HG03469 (cell line): ENCODE results near the gene AOC3.
"Not testable (repeated sequence)": the region's sequence is repeated elsewhere in the genome, so short reads cannot be mapped to it uniquely, and the experiment has no call there.

Experiments
- ATAC-seq: cut with Tn5 transposase; IDR thresholded peaks from one replicate; pipeline ENCODE4 v1.9.1; 2021; ENCODE audit warnings: mild to moderate bottlenecking, moderate library complexity, moderate number of reproducible peaks; ENCODE audit not compliant: unreplicated experiment

The AOC3 gene

DNA sequence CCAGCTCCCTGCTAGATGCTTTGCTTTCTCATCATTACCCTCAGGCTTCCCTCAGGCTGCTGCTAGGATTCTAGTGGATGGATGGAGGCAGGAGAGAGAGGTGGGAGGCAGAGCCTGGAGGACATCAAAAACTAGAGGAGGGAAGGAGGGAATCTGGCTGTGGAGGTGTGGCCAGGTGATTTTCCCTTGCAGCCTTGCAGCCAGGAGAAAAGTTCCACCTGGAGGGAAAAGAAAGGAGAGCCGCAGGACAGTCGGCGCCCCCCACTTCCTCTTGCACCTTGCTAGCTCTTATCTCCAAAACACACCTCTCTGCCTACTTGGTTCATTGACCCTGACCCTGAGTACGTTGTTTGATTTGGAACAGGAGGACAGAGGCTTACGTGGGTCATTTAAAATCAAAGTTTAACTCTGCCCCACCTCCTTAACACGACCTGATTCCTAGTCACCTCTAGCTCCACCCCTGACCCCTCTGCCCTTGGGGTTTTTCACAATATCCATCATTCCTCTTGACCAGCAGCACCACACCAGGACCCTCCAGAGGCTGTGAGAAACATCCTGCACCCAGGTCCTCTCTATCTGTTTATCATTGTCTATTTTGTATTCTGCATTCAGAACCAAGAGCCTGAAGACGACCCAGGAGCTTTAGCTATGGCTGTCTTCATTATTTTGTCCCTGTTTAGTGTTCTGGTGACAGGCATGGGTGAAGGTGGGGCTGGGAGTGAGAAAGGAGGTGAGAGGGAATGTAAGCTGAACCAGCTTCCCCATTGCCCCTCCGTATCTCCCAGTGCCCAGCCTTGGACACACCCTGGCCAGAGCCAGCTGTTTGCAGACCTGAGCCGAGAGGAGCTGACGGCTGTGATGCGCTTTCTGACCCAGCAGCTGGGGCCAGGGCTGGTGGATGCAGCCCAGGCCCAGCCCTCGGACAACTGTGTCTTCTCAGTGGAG lies 15.9 kb downstream of the AOC3 start:
- ATAC-seq, result no peak

DNA sequence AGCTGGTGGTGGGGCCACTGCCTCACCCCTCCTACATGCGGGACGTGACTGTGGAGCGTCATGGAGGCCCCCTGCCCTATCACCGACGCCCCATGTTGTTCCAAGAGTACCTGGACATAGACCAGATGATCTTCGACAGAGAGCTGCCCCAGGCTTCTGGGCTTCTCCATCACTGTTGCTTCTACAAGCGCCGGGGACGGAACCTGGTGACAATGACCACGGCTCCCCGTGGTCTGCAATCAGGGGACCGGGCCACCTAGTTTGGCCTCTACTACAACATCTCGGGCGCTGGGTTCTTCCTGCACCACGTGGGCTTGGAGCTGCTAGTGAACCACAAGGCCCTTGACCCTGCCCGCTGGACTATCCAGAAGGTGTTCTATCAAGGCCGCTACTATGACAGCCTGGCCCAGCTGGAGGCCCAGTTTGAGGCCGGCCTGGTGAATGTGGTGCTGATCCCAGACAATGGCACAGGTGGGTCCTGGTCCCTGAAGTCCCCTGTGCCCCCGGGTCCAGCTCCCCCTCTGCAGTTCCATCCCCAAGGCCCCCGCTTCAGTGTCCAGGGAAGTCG lies 16.8 kb downstream of the AOC3 start:
- not testable (repeated sequence) for ATAC-seq

DNA sequence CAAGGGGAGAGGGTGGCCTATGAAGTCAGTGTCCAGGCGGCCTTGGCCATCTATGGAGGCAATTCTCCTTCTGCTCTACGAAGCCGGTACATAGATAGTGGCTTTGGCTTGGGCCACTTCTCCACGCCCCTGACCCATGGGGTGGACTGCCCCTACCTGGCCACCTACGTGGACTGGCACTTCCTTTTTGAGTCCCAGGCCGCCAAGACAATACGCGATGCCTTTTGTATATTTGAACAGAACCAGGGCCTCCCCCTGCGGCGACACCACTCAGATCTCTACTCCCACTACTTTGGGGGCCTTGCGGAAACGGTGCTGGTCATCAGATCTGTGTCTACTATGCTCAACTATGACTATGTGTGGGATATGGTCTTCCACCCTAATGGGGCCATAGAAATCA lies 17.3 kb downstream of the AOC3 start:
- no peak for ATAC-seq

DNA sequence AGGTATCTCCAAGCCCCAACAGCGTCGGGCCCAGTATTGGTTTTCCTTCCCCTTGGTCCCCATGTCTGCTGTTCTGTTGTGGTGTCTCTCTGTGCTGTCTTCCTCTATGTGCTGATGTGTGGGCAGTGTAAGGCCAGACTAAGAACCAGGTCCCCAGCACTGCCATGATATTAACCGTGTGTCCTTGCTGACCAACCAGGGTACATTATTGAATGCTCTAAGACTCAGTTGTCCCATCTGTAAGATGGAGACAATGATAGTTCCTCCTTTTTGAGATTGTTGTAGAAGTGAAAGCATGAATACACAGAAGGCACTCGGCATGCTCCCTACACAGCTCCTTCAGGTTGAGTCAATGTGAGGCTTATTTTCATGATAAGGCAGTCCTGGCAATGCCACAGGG lies 20.6 kb downstream of the AOC3 start:
- ATAC-seq, result no peak

DNA sequence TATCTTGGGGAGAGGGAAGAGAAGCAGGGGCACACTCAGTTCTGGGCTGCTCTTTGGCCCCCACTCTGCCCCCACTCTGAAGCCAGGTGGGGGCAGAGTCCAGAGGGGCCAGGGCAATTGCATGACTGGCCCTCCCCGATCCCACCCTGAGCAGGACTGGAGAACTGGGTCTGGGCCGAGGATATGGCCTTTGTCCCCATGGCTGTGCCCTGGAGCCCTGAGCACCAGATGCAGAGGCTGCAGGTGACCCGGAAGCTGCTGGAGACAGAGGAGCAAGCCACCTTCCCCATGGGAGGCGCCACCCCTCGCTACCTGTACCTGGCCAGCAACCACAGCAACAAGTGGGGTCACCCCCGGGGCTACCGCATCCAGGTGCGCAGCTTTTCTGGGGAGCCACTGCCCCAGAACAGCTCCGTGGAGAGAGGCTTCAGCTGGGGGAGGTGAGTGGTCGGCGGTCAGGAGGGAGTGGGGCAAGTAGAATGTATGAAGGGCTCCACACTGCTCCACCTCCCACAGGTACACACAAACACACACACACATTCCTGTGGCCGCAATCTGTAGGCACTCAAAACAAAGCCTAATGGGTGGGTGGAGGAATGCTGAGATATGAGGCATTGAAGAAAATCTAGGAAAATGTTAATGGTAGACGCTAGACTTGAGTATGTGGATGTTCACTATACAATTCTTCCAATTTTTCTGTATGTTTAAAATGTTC lies 21.4 kb downstream of the AOC3 start:
- ATAC-seq, result no peak

DNA sequence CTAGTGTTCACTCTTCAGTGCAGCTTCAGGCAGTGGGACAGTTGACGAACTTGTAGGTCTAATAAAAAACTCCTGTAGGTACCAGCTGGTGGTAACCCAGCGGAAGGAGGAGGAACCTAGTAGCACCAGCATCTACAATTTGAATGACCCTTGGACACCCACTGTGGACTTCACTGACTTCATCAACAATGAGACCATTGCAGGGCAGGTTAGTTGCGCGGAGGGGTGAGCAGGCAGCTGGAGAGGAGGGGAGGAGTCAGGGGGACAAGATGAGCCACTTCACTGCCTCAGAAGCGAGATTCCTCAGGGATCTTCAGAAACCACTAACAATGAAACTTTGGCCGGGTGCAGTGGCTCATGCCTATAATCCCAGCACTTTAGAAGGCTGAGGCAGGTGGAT lies 22.3 kb downstream of the AOC3 start:
- no peak for ATAC-seq

DNA sequence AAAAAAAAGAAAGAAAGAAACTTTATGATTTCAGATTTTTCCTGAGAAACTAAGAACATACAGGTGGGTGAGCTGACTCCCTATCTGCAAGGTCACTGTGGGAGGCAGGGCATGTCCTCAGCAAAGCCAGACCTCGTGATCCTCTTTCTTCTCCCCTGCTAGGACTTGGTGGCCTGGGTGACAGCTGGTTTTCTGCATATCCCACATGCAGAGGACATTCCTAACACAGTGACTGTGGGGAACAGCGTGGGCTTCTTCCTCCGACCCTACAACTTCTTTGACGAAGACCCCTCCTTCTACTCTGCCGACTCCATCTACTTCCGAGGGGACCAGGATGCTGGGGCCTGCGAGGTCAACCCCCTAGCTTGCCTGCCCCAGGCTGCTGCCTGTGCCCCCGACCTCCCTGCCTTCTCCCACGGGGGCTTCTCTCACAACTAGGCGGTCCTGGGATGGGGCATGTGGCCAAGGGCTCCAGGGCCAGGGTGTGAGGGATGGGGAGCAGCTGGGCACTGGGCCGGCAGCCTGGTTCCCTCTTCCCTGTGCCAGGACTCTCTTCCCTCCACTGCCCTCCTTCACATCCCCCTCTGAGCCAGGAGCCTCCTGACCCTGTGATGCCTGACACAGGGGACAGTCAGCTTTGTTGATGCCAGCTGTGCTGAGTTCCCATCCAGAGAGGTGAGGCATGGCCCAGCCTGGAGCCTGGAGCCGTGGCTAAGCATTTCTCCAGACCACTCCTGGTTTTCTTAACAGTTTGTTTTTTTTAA lies 23.1 kb downstream of the AOC3 start:
- ATAC-seq, result not testable (repeated sequence)

DNA sequence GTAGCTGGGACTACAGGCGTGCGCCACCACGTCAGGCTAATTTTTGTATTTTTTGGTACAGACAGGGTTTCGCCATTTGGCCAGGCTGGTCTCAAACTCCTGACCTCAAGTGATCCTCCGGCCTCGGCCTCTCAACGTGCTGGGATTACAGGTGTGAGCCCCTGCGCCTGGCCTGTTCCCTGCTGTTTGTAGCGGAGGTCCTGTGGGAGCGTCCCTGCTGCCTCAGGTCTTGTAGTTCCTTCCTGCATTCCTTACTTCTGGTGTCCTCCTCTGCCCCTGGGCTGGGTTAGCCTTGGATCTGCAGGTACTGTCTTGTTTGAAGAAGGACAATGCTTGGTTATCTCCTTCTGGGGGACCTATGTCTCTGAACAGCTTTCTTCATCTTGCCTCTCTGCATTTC lies 26.0 kb downstream of the AOC3 start:
- ATAC-seq, result no peak

DNA sequence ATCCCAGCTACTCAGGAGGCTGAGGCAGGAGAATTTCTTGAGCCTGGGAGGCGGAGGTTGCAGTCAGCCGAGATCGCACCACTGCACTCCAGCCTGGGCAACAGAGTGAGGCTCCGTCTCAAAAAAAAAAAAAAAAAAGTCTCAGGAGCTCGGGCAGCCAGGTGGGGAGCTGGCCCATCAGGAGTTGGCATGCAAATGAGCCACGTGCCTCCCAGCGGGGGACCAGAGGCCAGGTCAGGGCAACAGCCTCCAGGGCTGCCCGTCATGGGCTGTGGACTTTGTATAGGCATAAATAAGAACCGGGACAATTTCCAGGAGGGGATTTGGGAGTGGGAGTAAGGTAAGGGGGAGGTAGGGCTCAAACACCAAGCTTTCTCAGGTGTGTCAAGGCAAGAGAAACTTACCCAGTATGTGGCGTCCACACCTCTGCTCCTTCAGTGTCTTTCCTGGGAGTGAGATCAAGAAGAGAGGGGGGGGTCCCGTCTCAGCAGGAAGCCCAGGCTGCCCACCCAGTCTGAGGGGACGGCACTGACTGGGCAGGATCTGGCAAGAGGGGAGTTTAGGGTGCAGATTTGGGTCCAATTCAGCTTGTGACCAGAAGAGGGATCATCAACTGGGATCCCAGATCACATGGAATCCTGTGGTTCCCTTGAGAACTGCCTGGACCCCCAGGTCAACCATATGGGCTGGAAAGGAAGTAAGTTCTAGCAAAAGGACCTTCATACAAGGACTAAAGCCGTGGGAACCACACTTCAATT lies 27.3 kb downstream of the AOC3 start:
- ATAC-seq, result no peak

DNA sequence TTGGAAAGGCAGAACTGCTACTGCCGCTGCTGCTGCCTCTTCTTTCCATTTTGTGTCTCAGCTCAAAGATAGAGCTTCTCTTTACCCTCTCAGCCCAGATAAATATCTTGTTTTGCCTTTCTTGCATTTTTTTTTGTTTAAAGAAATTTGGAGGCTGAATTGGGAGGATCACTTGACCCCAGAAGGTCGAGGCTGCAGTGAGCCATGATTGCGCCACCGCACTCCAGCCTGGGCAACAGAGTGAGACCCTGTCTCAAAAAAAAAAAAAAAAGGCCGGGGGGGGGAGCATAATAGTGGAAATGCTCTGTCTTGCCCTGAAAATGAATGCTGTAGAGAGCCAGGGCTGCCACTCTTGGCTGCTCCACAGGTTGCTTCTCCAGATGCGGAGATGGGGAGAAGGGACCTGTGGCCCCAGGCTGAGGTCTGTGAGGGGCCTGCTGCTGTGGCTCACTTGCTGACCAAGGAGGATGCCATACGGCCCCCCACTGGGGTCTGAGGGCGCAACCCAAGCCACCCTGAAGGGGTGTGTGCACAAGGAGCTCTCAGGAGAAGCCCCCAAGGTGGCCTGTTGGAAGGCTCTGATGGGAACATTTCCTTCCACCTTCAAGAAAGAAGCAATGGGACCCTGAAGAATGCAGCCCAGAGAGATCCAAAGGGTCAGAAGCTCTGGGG lies 28.1 kb downstream of the AOC3 start:
- no peak for ATAC-seq

DNA sequence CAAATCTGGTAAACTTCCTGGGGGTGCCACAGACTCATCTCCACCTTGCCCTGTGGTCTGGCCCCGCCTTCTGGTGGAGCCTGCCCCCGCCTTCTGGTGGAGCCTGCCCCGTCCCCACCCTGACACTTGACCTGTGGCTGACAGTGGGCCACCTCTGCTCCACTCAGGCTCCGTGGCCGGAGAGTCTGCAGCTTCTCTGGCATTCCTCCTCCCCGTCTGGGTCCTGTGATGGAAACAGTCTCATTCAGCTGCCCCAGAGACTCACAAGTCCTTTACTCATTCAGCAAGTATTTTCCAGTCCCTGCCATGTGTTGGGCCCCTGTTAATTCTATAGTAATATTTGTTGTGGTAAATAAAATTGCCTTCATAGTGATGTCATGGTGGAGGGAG lies 28.6 kb downstream of the AOC3 start:
- ATAC-seq, result no peak

DNA sequence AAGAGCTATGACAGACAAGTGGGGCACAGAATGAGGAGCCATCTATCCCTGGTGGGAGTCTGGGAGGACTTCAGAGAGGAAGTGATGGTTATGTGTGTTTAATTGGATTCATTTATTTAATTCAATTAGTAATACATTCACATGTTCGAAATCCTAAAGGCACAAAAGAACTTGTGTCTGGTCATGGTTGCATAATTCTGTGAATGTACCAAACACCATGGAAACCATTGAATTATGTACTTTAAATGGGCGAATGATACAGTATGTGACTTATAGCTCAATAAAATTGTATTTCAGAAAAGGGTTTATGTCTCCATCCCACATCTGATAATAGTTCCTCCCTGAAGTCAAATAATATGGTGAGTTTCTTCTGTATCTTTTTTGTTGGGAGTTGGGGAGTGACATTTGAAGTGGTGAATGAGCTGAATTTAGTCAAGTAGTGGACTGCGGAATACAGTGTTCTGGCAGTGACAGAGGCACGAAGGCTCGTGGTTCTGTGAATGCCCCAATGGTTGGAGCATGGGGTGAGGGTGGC lies 29.8 kb downstream of the AOC3 start:
- no peak for ATAC-seq

DNA sequence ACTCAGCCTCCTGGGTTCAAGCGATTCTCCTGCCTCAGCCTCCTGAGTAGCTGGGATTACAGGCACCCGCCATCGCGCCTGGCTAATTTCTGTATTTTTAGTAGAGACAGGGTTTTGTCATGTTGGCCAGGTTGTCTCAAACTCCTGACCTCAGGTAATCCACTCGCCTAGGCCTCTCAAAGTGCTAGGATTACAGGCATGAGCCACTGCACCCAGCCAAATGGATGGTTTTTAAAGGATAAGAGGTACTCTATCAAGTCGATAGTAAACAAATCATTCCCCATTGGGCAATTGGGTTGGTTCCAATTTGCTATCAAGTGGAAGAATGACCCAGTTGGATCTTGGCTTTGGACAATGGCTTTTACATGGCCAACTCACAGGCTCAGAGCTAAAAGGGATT lies 30.7 kb downstream of the AOC3 start:
- ATAC-seq, result not testable (repeated sequence)

DNA sequence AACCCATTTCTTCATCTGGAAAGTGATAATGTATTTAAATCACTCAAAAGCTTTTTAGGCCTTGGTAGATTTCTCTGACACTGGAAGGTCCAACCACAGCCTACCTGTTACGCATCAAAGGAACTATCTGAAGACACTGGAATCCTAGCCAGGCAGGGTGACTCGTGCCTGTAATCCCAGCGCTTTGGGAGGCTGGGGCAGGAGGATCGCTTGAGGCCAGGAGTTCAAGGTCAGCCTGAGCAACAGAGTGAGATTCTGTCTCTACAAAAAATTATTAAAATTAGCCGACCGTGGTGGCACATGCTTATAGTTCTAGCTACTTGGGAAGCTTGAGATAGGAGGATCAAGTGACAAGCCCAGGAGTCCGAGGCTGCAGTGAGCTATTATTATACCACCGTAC lies 31.2 kb downstream of the AOC3 start:
- no peak for ATAC-seq

DNA sequence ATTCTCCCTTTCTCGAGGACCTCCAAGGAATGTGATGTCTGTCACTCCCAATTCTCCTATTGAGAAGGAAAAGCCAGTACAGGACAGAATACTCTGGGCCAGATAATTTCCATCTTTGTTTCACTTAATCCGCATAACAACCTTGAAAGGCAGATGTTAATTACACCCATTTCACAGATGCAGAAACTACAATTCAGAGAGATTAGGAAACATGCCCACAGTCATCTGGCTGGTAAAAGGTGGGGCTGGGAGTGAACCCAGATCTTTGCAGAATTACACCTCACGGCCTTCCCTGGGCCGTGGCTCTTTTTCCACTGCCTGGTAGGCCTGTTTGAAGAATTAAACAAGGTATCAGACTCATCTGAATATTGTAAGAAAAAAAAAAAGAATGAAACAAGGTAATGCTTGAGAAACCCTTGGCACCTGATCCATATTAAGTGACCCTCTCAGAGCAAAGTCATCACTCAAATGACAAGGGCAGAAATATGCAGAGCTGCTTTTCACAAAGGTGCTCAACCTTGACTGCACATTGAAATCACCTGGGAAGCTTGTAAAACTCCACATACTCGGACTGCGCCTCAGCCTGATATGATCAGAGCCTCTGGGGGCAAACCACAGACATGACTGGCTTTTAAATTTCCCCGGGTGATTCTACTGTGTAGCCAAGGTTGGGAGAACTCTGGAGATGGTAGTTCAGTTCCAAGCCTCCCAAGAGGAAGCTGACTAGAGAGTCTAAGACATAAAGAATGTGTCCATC lies 33.0 kb downstream of the AOC3 start:
- ATAC-seq, result no peak

DNA sequence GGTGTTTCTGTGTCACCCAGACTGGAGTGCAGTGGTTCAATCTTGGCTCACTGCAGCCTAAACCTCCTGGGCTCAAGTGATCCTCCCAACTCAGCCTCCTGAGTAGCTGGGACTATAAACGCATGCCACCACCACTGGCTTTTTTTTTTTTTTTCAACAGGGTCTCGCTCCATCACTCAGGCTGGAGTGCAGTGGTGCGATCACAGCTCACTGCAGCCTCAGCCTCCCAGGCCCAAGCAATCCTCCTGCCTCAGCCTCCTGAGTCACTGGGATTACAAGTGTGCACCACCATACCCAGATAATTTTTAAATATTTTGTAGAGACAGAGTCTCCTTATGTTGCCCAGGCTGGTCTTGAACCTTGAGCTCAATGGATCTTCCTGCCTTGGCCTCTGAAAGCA lies 34.8 kb downstream of the AOC3 start:
- not testable (repeated sequence) for ATAC-seq

DNA sequence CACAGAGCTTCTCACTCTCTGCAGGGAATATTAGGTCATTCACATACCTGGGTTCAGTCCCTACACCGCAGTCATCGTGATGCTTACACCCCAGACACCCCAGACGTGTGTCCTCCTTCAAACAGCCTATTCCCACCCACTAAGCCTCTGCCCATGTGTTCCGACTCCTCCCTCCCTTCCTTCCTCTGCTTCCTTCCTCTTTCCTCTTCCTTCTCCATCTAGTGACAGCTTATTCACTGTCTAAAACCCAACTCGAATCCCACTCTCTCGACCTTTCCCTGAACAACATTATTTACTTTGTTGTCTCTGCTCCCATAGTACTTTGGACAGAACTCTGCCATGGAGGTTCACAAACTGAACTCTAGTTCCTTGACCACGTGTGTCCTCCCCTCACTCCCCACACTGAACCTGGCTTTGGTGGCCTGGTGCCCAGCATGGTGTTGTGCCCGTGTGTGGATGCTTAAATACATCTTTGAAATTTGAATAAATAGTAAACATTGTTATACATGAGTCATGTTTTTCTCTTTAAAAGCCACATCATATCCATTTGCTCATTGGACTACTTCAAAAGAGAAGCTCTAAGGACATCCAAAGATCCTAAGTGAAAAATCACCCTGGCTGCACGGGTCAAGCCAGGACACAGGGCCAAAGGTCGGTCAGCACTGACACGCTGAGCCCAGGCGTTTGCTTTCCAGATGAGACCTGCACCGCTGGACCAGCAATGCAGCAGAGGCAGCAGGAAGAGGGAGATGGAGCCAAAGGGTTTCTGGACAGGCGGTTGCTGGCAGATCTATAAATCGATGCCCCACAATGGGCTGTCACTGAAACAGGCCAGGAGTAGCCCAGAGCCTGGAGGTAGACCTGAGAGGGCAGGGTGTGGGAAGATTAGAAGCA lies 35.5 kb downstream of the AOC3 start:
- no peak for ATAC-seq

DNA sequence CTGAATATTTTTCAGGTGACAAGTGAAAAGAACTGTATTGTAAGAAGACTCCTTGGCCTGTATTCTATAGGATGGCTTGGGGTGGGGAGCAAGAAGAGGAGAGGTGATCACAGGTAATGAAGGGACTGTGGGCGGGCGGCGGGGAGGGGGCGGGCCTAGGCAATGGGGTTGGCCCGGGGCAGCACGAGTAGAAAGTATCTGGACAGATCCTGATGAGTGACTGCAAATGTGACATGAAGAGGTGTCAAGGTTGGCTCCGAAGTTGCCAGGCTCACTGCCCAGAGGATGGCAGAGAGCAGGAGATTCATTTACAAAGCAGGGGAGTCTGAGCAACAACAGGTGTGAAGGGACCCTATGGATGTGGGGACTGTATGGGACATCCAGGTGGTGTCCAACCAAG lies 38.8 kb downstream of the AOC3 start:
- ATAC-seq, result no peak
